ENCODE results near the gene IRF5. TPM values are rescaled to one million over a fixed set of nuclear protein-coding genes. Genes with fewer than 3 reads are reported as not detected.

The IRF5 gene
- total and polyA plus RNA-seq, 12 donors, result 0.83 to 25.9 (median 10.9) TPM

DNA sequence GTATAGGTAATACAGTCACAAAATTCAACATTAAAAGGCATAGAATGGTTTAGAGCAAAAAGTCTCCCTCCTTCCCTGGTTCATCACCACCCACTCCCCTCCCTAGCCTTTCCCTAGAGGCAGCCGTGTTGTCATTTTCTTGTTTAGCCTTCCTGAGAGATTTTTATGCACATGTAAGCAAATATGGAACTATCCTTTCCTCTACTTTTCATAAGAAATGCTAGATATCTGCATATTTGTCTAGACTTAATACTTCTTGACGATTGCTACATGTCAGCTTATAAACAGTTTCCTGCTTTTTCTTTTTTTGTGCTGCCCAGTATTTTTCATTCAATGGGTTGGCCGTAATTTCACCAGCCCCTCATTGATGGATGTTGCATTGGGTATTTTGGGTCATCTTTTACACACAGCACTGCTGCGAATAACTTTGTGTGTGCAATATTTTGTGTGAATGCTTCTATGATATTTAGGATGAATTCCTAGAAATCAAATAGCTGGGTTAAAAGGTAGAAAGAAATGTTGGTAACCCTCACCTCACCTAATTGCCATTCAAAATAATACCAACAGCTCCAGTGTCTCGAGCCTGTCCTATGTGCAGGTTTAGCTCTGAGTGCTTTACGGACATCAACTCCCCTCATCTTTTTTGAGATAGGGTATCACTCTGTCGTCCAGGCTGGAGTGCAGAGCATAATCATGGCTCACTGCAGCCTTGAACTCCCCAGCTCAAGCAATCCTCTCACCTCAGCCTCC, 6.9 kb downstream of the IRF5 start:
- no peak for DNase-seq
- TF ChIP-seq, protein P1, sequence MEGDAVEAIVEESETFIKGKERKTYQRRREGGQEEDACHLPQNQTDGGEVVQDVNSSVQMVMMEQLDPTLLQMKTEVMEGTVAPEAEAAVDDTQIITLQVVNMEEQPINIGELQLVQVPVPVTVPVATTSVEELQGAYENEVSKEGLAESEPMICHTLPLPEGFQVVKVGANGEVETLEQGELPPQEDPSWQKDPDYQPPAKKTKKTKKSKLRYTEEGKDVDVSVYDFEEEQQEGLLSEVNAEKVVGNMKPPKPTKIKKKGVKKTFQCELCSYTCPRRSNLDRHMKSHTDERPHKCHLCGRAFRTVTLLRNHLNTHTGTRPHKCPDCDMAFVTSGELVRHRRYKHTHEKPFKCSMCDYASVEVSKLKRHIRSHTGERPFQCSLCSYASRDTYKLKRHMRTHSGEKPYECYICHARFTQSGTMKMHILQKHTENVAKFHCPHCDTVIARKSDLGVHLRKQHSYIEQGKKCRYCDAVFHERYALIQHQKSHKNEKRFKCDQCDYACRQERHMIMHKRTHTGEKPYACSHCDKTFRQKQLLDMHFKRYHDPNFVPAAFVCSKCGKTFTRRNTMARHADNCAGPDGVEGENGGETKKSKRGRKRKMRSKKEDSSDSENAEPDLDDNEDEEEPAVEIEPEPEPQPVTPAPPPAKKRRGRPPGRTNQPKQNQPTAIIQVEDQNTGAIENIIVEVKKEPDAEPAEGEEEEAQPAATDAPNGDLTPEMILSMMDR (IDR thresholded peaks at IDR 0.05), result no peak
- TF ChIP-seq POLR2A (IDR thresholded peaks at IDR 0.05), result no peak
- Histone ChIP-seq H3K4me3 (no peak overlapping the region), H3K27me3 (no peaks in the 10 kb centered on the region), H3K4me1 (replicated peaks in 1 of 2) (peaks cover 3 to 8% of the 10 kb centered on the region in 2 donors), H3K27ac (no peak overlapping the region), H3K9me3 (replicated peaks in 1 of 3) (no peaks in the 10 kb centered on the region), H3K36me3 (replicated peaks in 1 of 2) (no peaks in the 10 kb centered on the region)
- intact Hi-C loops (cut with DNase I), result no loop called here
- WGBS, 4 donors, result 66 to 78% (median 72%) methylated on average over 6 to 7 of the region's 7 CpGs

DNA sequence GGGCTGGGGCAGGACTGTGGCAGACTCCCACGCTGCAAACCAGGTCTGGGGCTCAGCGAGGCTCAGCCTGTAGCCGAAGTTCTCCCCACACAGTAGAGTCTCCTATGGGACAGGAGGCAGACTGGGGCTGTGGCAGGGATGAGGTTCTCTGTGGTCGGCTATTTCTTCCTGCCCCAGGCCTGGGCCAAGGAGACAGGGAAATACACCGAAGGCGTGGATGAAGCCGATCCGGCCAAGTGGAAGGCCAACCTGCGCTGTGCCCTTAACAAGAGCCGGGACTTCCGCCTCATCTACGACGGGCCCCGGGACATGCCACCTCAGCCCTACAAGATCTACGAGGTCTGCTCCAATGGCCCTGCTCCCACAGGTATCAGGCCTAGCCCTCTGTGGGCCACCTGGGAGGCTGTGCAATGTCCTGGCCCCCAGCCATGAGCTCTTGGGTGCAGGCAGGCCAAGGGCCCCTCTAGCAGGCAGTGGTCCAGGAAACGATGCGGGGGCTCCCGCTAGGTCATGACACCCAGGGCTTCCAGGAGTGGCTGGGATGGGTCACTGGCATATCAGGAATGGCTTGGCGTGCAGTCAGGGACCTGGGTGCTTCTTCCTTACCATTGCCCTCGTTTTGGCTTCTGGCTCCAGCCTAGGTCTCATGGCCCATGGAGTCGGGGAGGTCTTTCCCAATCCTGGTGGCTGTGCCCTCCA, 8.1 kb downstream of the IRF5 start:
- Histone ChIP-seq H3K27me3 (no peaks in the 10 kb centered on the region), H3K4me3 (no peak overlapping the region), H3K9me3 (replicated peaks in 1 of 3) (no peaks in the 10 kb centered on the region), H3K4me1 (replicated peaks in 1 of 2) (peaks cover 3 to 8% of the 10 kb centered on the region in 2 donors), H3K36me3 (replicated peaks in 1 of 2) (no peaks in the 10 kb centered on the region), H3K27ac (no peak overlapping the region)
- intact Hi-C loops (cut with DNase I), result no loop called here
- TF ChIP-seq, protein P1 (IDR thresholded peaks at IDR 0.05), result no peak
- no peak for TF ChIP-seq POLR2A (IDR thresholded peaks at IDR 0.05)
- DNase-seq, result no peak
- 85 to 93% (median 92%) methylated on average over 16 to 21 of the region's 21 CpGs for WGBS, 4 donors

DNA sequence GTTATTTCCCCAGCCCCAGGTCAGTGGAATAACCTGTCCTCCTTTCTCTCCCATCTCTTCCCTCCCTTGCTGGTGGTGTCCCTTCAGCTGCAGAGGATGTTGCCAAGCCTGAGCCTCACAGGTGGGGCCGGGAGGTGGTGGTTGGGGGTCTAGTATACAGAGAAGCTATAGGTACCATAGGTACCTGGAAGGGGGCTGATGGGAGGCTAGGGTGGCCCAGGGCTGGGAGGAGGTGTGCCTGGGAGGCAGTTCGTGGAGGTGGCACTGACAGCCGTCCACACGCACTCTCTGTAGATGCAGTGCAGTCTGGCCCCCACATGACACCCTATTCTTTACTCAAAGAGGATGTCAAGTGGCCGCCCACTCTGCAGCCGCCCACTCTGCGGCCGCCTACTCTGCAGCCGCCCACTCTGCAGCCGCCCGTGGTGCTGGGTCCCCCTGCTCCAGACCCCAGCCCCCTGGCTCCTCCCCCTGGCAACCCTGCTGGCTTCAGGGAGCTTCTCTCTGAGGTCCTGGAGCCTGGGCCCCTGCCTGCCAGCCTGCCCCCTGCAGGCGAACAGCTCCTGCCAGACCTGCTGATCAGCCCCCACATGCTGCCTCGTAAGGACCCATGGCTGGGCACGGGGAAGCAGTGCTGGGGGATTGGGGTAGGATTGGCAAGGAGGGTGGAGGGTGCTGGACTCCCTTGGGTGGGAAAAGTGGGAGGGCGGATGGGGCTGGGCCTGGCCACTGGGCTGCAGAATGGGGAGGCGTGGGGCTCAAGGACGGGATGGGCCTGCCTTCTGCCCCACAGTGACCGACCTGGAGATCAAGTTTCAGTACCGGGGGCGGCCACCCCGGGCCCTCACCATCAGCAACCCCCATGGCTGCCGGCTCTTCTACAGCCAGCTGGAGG, 9.5 kb downstream of the IRF5 start:
- H3K4me3 ChIP-seq, result no peak overlapping the region
- DNase-seq, result no peak
- 86 to 90% (median 89%) methylated on average over 9 to 22 of the region's 22 CpGs for WGBS, 4 donors

More for the DNA sequence above, 9.5 kb downstream of the IRF5 start:
- intact Hi-C loops (cut with DNase I), result no loop called here
- H3K9me3 ChIP-seq (replicated peaks in 1 of 3), result no peaks in the 10 kb centered on the region
- no peak overlapping the region for H3K27ac ChIP-seq
- no peaks in the 10 kb centered on the region for H3K36me3 ChIP-seq (replicated peaks in 1 of 2)
- no peaks in the 10 kb centered on the region for H3K27me3 ChIP-seq
- TF ChIP-seq POLR2A (IDR thresholded peaks at IDR 0.05), result no peak
- TF ChIP-seq, protein P1 (IDR thresholded peaks at IDR 0.05), result no peak
- H3K4me1 ChIP-seq (replicated peaks in 1 of 2), result peaks cover 3 to 8% of the 10 kb centered on the region in 2 donors
